ENCODE data around the gene LMBR1.

GRCh38 chr7:156842317-156842716 is 50.7 kb downstream of the LMBR1 start:
- TF ChIP-seq EZH2 (IDR thresholded peaks at IDR 0.05; ENCODE audit: insufficient read depth, low read length): no peak
- no peak for TF ChIP-seq CTCF (IDR thresholded peaks at IDR 0.05; ENCODE audit: insufficient read depth, low read depth, low read length)

All from astrocyte (in vitro differentiated cells and primary cell).